Measurements from ENCODE around the gene COL8A1.
A peak's percentile ranks its signal among the peaks of the same experiment; 100 is the strongest.
"Not testable (repeated sequence)": the region's sequence is repeated elsewhere in the genome, so short reads cannot be mapped to it uniquely, and the experiment has no call there.

The COL8A1 gene
- long read RNA-seq, donor 1, partial matches to known transcripts: 0 of 3 reads
- long read RNA-seq, donor 1, other reads (novel, unspliced or antisense): 0 of 3 reads
- long read RNA-seq, donor 2: 0 reads
- long read RNA-seq, donor 3: 0 reads
- long read RNA-seq, donor 4, full-length matches to known transcripts: 4 of 4 reads
- long read RNA-seq, donor 4, partial matches to known transcripts: 0 of 4 reads
- long read RNA-seq, donor 4, other reads (novel, unspliced or antisense): 0 of 4 reads
- long read RNA-seq, donor 5, full-length matches to known transcripts: 4 of 4 reads
- long read RNA-seq, donor 5, partial matches to known transcripts: 0 of 4 reads
- long read RNA-seq, donor 5, other reads (novel, unspliced or antisense): 0 of 4 reads
- long read RNA-seq, donor 6: 0 reads
- long read RNA-seq, donor 7, partial matches to known transcripts: 0 of 2 reads
- long read RNA-seq, donor 7, other reads (novel, unspliced or antisense): 0 of 2 reads
- long read RNA-seq, donor 8, transcript COL8A1-203 (4 exons, 659 nt): major isoform, 7 of 7 reads
- long read RNA-seq, donor 8, partial matches to known transcripts: 0 of 7 reads
- long read RNA-seq, donor 8, other reads (novel, unspliced or antisense): 0 of 7 reads

DNA sequence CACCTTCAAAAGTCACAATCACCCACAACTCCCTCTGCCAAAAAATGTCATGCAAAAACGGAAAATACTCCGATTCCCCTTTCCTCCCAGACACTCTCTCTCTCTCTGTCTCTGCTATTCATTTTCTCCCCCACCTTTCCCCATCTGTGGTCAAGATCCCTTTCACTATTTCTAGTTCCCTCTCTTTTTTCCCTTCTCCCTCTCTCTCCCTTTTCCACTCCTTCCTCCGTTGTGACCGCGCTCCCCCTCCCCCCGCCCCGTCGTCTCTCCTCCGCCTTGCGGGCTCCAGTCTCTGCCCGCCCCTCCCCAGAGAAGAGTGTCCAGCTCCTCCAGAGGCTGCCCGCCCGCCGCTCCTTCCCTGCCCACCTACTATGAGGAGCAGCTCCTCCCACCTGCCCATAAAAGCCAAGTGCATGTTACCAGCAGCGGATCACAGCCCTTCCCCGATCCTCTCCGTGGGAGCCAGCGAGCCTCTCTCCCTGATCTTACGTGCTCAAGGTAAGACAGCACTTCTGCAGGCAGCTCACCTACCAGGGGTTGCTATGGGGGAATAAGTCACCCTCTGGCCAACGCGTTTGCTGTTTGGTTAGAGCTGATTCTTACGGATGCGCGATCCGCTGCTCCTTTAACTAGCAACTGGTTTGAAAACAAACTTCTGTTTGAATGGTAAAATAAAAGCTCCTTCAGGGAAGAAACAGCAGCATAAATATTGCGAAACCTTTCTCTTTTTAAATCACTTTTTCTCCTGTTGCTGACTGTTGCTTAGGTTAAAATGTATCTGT is at the start of gene COL8A1:
Gene COL8A1 (plus strand): TSS at position 428 of the 782 bp plus-strand sequence. CDS start 152,089 bp downstream, outside the sequence.
- peak; percentile 64 for DNase-seq

DNA sequence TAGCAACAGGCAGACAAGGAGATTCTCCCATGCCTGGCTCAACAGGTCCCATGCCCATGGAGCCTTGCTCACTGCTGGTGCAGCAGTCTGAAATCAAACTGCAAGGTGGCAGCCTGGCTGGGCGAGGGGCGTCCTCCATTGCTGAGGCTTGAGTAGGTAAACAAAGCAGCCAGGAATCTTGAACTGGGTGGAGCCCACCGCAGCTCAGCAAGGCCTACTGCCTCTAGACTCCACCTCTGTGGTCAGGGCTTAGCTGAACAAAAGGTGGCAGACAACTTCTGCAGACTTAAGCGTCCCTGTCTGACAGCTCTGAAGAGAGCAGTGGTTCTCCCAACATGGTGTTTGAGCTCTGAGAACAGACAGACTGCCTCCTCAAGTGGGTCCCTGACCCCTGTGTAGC is 49.2 kb upstream of the COL8A1 start:
- not testable (repeated sequence) for DNase-seq

DNA sequence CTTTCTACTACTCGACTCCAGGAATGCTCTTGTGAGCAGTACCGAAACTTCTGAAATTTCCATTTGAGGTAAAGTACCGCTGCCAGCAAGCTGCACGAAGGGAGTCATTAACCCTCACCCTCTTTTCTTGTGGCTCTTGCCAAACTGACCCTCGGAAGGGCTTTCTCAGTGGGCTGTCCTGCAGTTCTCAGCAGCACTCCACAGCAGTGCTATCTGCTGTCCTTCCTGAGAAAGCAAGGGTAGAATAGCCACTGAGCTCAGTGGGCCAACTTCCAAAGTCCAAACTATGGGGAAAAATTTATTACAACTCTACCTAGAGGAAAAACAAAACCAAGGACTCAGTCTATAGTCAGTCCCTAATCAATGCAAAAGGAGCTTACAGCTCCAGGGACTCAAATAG is 38.5 kb upstream of the COL8A1 start:
- DNase-seq: no peak

DNA sequence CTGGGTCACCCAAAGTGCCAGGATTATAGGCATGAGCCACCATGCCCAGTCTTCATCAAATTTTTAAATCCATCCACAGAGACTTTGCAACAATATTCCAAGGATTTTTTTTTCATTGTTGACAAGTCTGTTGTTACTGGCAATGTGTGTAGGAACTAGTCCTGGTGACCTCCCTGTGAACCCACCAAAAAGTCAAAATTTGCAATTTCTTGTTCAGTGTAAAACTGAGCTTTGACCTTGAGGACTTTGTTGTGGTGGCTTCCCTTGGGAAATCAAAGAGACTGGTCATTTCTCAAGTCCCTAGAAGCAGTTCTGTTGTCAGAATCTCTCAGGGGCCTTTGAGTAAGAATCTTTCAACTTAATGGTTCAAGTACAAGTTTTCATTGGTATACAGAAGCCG is 36.9 kb upstream of the COL8A1 start:
- no peak for DNase-seq

DNA sequence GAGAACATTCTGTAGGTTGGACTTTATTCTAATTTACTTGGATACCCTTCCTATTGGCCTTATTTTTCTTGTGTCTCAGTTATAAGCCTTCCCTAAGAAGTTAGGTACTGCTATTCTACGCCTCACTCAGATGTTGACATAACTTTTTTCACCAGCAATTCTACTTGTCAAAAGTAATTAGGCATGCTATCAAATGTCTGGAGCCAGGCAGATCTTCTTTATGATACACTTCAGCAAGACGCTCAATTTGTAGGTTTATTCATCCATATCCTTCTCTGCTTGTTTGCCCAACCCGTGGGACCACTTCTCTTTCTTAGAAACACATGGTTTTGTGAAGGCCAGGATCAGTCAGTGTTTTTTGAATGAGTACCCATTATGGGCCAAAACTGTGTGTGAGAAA is 36.2 kb upstream of the COL8A1 start:
- DNase-seq: peak; percentile 15

DNA sequence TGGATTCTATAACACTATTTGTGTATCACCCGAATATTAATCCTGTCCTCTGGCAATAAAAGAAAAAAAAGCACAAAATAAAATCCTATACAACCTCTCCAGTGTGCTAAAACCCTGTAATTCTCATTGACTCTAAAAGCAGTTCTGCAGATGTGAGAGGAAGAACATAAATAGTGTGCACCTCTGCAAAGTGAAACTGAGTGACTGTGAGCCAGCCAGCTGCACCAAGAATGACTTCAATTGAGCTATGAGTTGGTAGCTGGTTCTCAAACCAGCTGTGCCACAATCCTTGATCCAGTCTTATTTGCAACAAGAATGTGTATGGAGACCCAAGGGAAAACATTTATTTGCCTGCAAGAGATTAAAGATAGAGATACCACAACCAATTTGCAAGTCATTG is 31.2 kb upstream of the COL8A1 start:
- no peak for DNase-seq

DNA sequence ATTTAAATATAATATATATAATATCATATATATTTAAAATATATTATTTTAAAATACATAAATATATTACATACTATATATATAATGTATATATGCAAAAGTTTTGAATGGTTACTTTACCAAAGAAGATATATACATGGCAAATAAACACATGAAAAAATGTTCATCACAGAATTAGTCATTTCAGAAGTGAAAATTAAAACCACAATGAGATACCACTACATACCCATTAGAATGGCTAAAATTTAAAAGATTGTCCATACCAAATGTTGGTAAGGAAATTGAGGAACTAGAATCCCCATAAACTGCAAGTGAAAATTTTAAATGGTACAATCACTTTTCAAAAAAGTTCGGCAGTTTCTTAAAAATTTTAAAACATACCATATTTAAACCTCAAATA is 23.6 kb upstream of the COL8A1 start:
- no peak for DNase-seq

DNA sequence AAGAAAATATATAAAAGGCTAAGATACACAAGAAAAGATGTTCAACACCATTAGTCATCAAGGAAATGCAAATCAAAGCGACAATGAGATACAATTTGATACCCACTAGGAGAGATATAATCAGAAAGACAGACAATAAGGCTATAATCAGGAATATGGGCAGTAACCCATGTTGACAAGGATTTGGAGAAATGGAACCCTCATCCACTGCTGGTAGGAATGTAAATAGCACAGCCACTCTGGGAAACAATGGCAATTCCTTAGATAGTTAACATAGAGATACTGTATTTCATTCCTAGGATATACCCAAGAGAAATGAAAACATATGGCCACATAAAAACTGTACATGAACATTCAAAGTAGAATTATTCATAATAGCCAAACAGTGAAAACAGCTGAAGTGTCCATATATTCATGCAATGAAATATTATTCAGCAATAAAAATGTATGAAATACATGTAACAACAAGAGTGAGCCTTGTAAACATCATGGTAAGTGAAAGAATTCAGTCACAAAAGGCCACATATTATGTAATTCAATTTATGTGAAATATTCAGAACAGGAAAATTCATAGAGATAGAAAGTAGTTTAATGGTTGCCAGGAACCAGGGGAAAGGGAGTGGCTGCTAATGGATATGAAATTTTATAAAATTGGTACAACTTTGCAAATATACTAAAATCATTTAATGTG is 18.2 kb upstream of the COL8A1 start:
- DNase-seq: no peak

DNA sequence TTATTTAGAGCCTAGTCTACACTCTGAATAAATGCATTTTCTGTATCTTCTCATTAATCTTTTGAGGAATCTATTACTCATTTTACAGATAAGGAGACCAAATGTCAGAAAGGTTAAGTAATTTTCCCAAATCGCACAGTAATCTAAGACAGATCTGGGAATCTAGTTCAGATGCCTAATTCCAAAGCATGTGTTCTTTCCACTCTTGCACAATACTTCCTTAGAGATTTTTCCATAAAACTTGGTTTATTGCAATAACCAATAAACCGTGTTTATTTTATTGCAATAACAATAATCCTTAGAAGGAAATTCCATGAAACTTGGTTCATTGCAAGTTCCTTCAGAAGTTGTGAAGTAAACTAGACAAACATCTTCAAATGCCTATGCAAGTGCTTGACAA is 17.4 kb upstream of the COL8A1 start:
- no peak for DNase-seq

DNA sequence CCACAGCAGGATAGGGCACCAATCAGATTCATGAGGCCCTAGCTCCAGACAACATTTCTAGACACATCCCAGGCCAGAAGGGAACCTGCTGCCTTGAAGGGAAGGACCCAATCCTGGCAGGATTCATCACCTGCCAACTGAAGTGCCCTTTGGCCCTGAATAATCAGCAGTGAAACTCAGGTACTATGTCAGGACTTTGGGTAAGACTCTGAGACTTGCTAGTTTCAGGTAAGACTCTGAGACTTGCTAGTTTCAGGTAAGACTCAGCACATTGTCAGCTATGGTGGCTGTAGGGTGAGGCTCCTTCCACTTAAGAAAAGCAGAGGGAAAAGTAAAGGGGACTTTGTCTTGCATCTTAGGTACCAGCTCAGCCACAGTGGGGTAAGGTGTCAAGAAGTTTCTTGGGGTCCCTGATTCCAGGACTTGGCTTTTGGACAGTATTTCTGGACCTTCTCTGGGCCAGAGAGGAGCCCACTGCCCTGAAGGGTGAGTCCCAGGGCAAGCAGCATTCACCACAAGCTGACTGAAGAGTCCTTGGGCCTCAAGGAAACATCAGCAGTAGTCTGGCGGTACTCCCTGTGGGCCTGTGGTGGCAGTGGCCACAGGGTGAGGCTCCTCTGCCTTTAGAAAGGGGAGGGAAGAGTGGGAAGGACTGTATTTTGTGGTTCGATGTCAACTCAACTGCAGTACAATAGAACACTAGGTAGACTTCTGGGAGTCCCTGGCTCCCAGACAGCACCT is 13.7 kb upstream of the COL8A1 start:
- no peak for DNase-seq

DNA sequence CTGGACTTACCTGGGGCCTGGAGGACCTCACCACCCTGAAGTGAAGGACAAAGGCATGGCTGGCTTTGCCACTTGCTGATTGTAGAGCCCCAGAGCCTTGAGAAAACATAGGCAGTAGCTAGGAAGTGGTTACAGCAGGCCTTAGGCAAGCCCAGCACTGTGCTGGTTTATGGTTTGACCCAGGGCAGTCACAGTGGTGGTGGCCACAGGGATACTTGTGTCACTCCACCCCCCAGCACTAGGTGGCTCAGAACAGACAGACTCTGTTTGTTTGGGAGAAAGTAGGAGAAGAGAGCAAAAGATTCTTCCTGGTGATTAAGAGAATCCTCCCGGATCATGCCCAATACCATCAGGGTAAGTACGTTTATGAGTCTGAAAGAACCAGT is 13.2 kb upstream of the COL8A1 start:
- no peak for DNase-seq

DNA sequence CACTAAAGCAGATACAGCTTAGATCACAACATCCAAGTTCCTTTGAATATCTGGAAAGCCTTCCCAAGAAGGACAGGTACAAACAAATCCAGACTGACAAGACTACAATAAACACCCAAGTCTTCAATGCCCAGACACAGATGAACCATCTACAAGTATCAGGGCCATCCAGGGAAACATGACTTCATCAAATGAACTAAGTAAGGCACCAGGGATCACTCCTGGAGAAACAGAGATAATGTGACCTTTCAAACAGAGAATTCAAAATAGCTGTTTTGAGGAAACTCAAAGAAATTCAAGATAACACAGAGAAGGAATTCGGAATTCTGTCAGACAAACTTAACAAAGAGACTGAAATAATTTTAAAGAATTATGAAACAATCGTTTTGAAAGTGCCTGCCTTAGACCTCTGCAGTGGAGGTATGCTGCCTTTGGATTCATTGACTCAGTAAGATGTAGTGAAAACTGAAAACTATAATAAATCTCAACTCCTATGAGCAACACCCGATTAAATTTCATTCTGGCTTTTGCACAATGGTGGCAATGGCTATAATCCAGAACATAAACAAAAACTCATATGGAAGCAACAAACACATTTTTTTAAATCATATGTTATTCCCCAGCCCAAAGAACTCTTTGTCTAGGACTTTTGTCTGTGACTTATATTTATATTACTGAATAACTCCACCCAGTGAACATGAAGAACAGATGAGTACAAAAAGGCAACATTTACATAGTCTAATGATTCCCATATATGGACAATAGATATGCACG is 12.6 kb upstream of the COL8A1 start:
- no peak for DNase-seq

DNA sequence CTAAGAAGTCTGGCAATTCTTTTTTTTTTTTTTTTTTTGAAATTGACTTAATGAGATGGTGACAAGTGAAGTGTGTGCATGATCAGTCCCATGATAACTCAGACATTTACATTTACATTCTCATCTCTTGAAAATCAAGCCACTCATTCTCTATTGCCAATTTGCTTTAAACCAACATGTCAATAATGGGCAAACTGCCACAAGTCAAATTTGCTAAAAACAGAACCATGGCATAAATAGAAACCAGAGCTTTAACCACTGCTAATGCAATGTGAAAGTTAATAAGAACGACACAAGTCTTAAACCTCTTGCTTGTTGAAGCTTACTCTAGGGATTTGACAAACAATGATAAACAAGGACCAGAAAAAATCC is 12.0 kb upstream of the COL8A1 start:
- no peak for DNase-seq

DNA sequence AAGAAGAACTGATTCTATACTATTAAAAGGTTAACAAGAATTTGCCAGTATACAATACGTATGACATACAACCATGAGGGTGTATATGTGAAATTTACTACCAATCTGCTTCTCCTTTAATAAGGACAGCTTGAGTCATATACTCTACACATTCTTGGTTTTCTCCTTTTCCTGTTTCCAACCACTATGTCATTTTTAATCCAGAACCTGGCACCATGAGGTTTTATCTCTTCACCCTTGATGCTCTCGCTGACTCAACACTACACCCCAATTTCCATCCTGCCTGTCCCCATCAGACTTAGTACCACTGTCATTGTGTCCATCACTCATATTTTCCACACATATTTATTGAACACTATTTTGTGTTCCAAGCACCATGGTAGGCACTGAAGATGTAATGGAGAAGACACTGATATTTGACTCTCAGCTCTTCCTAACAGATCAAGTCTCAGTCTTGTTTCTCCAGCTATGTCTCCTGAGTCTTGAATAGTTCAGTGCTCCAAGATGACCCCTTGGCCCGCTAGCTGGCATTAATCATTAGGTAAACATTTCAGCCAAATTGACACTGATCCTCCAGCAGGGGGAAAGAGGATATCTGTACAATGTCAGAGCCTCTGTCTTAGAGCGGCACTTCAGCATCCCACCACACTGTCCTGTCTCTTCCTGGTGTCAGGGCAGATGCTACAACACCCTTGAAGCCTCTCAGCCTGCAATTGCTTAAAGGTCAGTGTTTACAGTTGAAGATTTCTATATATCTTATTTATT is 11.2 kb upstream of the COL8A1 start:
- DNase-seq: no peak

DNA sequence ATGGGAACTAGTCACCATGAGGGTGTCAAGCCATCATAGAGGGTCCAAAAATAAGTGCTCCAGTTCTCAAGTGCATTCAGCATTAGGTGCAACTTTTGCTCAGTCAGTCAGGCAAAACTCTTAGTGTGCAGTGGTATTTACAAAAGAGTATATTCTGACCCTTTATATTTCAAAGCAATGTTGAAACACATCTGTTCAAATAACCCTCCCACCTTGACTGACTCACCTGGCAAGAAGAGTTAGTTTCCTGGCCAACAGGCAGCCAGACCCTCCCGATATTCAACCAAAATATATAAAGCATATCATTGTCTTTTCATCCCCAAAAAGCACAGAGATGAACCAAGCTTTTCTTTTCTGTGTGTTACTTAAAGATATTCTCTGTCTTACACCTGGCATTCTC is 7.6 kb upstream of the COL8A1 start:
- no peak for DNase-seq

DNA sequence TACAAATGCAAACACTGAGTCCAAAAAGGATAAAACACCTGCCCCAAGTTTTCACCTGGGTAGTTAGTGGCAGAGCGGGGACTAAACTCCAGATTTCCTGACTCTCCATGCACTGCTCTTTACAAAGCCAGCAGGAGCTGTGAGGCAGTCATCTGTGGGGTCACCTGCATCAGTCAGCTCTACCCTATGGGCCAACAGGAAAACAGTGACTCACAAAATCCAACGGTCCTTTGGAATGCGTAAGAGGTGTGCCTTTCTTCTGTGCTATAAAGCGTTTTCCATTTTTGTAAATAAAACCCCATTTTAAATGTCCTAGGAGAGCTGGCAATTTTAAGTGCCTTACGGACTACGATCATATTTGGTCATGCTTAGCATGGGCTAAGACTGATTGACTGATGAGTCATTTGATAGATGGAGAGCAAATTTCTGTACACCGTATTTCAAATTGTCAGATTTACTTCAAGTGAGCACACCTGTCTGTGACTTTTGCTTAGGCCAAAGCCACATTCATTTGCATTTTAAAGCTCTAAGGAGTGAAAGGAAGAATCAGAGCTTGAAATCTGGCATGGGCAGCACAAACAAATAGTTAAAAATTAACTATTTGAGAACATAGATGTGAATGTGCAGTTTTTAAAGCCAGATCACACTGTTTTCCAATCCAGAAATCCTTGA is 4.4 kb upstream of the COL8A1 start:
- DNase-seq: no peak

DNA sequence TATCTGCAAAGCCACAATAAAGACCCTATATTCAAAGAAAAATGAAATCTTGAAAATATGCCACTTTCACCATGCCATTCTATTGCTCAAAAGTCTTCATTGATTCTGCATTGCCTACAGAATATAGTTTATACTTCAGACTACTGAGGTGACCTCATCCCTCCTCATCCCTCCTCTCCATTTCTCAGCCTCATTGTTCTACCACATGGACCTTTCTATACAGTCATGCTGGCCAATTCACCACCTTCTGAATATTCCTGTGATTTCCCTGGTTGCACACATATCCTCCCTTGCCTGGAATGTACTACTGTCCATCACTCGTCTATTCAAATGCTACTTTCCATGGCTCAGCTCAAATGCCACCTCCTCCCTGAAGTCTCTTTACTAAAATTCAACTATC is 3.5 kb upstream of the COL8A1 start:
- no peak for DNase-seq

DNA sequence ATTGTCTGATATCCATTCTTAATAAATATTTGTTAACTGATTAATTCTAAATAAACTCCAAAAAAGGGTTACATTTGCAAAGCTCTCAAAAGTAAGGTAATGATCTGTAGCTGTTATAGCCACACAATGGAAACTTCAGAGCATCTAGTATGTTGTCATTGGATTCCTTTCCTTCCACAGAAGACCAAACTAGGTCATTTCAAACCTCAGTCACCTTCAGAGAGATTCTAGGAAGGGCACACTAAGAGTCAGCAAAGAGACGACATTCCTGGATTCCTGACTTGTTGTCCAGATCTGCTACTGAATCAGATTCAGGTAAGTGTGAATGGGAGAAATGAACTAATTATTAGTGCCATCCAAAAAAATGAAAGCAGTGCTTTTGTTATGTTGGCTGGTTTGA is 3.0 kb upstream of the COL8A1 start:
- no peak for DNase-seq

DNA sequence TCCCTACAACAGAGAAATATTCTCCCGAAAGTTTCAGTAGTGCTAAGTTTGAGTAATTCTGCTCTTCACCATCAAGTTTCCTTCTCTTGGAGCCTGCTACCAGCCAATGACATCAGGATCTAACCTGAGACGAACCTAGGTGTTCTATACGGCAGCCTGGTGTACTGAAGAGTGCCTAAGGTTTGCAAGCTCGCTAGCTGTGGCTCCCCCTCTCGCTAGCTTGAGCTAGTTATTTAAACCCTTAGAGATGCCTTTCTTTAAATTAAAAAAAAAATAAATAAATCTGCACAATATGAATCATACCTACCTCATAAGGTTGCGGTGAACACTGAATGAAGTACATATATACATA is 1.4 kb upstream of the COL8A1 start:
- peak; percentile 31 for DNase-seq
